ENCODE data around the gene CYP4V2. TPM values are rescaled to one million over a fixed set of nuclear protein-coding genes. Genes with fewer than 3 reads are reported as not detected.
A peak's percentile ranks its signal among the peaks of the same experiment; 100 is the strongest.

The CYP4V2 gene
- total and polyA plus RNA-seq, 2 donors from 2014 or later, result 29.5 to 69.8 TPM

DNA sequence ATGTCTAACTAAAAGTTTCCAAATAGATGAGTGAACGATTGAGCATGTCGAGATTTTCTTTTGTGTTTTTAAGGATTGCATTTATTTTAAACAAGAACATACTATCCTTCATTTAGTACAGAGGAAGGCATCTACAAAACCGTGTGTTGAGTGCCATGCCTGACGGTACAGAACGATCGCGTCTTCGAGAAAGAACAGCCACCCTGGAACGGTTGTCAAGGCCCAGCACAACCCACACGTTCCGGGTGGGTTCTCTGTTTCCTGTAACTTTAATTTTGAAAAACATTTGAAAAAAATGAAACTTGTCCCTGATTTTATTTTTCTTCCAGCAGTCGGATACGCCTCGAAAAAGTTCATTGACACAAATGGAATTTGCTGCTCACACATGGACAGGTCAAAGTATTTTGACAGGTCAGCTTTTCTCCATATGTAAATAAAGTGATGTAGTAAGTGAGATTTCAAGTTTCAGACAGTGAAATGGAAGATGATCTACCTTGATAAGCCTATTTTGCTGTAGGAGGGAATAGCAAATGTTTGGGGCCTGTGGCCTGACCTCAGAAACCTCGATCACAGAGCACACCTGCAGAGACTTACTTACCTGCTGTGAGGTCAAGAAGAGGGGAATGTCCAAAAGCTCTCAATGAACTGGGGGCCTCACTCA, 24.4 kb upstream of the CYP4V2 start:
- no peak overlapping the region for H3K9ac ChIP-seq (ENCODE audit: low read length in 3 of 3)
- no peak for FAIRE-seq
- peaks cover 0 to 11% (median 7%) of the 10 kb centered on the region in 3 donors for H3K36me3 ChIP-seq (ENCODE audit: control insufficient read depth in 2 of 3, insufficient read depth in 3 of 3, low read length in 3 of 3)
- no peaks in the 10 kb centered on the region for H3K9me3 ChIP-seq (ENCODE audit: control insufficient read depth in 2 of 3, insufficient read depth in 1 of 3, low read length in 3 of 3)
- H3K27me3 ChIP-seq (ENCODE audit: control insufficient read depth, insufficient read depth, low read length), result no peaks in the 10 kb centered on the region
- DNase-seq, result no peak
- peaks cover 0 to 6% (median 0%) of the 10 kb centered on the region in 3 donors for H3K4me1 ChIP-seq (ENCODE audit: control insufficient read depth in 2 of 3, insufficient read depth in 2 of 3, low read depth in 1 of 3, low read length in 3 of 3)
- TF ChIP-seq, protein P1, sequence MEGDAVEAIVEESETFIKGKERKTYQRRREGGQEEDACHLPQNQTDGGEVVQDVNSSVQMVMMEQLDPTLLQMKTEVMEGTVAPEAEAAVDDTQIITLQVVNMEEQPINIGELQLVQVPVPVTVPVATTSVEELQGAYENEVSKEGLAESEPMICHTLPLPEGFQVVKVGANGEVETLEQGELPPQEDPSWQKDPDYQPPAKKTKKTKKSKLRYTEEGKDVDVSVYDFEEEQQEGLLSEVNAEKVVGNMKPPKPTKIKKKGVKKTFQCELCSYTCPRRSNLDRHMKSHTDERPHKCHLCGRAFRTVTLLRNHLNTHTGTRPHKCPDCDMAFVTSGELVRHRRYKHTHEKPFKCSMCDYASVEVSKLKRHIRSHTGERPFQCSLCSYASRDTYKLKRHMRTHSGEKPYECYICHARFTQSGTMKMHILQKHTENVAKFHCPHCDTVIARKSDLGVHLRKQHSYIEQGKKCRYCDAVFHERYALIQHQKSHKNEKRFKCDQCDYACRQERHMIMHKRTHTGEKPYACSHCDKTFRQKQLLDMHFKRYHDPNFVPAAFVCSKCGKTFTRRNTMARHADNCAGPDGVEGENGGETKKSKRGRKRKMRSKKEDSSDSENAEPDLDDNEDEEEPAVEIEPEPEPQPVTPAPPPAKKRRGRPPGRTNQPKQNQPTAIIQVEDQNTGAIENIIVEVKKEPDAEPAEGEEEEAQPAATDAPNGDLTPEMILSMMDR (IDR thresholded peaks at IDR 0.05; ENCODE audit: borderline replicate concordance, extremely low read depth, insufficient read depth), result no peak
- no peak overlapping the region for H3K27ac ChIP-seq (ENCODE audit: low read depth in 2 of 2, low read length in 2 of 2)
- intact Hi-C loops (cut with DNase I), result no loop called here
- H3K4me3 ChIP-seq (ENCODE audit: low read length in 3 of 3), result no peak overlapping the region

DNA sequence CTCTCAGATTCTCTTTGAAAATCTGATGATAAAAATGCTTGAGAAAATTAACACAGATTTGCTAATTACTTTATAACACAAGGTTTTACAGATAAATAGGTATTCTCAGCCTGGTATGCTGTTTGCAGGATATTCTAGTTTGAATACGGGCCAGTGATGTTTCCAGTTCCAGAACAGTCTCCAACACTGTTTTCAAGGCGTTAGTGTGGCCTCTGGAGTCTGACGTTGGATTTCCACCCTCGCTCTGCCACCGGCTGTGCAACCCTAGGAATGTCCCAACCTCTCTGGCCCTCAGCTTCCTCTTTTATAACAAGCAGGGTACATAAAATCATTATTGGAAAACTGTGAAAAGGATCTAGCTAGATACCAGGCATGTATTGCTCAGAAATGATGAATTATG, 23.8 kb upstream of the CYP4V2 start:
- peaks cover 0 to 11% (median 7%) of the 10 kb centered on the region in 3 donors for H3K36me3 ChIP-seq (ENCODE audit: control insufficient read depth in 2 of 3, insufficient read depth in 3 of 3, low read length in 3 of 3)
- H3K27ac ChIP-seq (ENCODE audit: low read depth in 2 of 2, low read length in 2 of 2), result no peak overlapping the region
- no peak overlapping the region for H3K9ac ChIP-seq (ENCODE audit: low read length in 3 of 3)
- peaks cover 0 to 6% (median 0%) of the 10 kb centered on the region in 3 donors for H3K4me1 ChIP-seq (ENCODE audit: control insufficient read depth in 2 of 3, insufficient read depth in 2 of 3, low read depth in 1 of 3, low read length in 3 of 3)
- TF ChIP-seq, protein P1 (IDR thresholded peaks at IDR 0.05; ENCODE audit: borderline replicate concordance, extremely low read depth, insufficient read depth), result no peak
- H3K4me3 ChIP-seq (ENCODE audit: low read length in 3 of 3), result no peak overlapping the region
- no peaks in the 10 kb centered on the region for H3K9me3 ChIP-seq (ENCODE audit: control insufficient read depth in 2 of 3, insufficient read depth in 1 of 3, low read length in 3 of 3)
- DNase-seq, result no peak
- H3K27me3 ChIP-seq (ENCODE audit: control insufficient read depth, insufficient read depth, low read length), result no peaks in the 10 kb centered on the region
- intact Hi-C loops (cut with DNase I), result no loop called here
- no peak for FAIRE-seq

DNA sequence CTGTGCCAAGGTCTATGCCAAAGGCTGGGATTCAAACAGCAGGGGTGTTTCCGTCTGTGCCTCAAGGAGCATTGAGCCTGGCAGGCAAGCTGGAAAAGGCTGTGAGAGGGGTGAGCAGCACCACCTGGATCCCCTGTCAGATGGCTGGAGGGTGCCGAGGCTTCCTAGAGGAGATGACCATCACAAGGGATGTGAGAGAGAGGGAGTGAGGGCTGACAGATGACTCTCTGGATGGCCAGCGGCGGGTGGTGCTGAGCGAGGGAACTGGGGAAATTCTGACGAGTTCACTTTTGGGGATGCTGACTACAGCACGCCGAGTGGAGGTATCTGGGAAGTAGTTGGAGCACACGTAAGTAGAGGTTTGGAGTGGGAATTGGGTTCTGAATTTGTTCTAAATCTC, 22.6 kb upstream of the CYP4V2 start:
- H3K9me3 ChIP-seq (ENCODE audit: control insufficient read depth in 2 of 3, insufficient read depth in 1 of 3, low read length in 3 of 3), result no peaks in the 10 kb centered on the region
- H3K9ac ChIP-seq (ENCODE audit: low read length in 3 of 3), result no peak overlapping the region
- H3K4me1 ChIP-seq (ENCODE audit: control insufficient read depth in 2 of 3, insufficient read depth in 2 of 3, low read depth in 1 of 3, low read length in 3 of 3), result peaks cover 0 to 6% (median 0%) of the 10 kb centered on the region in 3 donors
- H3K27me3 ChIP-seq (ENCODE audit: control insufficient read depth, insufficient read depth, low read length), result no peaks in the 10 kb centered on the region
- H3K27ac ChIP-seq (ENCODE audit: low read depth in 2 of 2, low read length in 2 of 2), result no peak overlapping the region
- H3K36me3 ChIP-seq (ENCODE audit: control insufficient read depth in 2 of 3, insufficient read depth in 3 of 3, low read length in 3 of 3), result peaks cover 0 to 5% (median 2%) of the 10 kb centered on the region in 3 donors
- TF ChIP-seq, protein P1 (IDR thresholded peaks at IDR 0.05; ENCODE audit: borderline replicate concordance, extremely low read depth, insufficient read depth), result no peak
- no peak overlapping the region for H3K4me3 ChIP-seq (ENCODE audit: low read length in 3 of 3)
- FAIRE-seq, result no peak
- intact Hi-C loops (cut with DNase I), result no loop called here
- peak in 1 of 5 donors; percentile 28 for DNase-seq

All from kidney (tissue), 14 donors.